K562 (cell line): ENCODE data around the gene KRT38. TPM values are rescaled to one million over a fixed set of nuclear protein-coding genes. Genes with fewer than 3 reads are reported as not detected.

Source experiments
- ATAC-seq: fragments of 200-7000 bp; cut with Tn5 transposase; 3 replicates; pipeline ENCODE4 v1.9.1; 2020; ENCODE audit warnings: moderate library complexity
- BruUV-seq: library from RNA; stranded (reverse); fragments of 400-500 nt; replicated peaks from 2 replicates; lab custom pipeline; 2021; lab: Mats Ljungman, UMichigan
- CTCF ChIA-PET: fragments of 300-600 bp; formaldehyde crosslinking; extraction: SDS; loops from one replicate; lab custom pipeline; 2021; ENCODE audit warnings: low intra/inter-chr PET ratio; lab: Yijun Ruan, JAX
- POLR2A ChIA-PET: fragments of 300-600, 350-650 bp; sonication (Branson Sonifier 250); formaldehyde crosslinking; extraction: SDS; loops from one replicate; lab custom pipeline; 2021; ENCODE audit warnings: antibody characterized with exemption, inconsistent platforms; lab: Yijun Ruan, JAX
- DNase-seq, 4 experiments: peaks; one replicate each; pipeline versions ENCODE4 v3.0.0 to v3.0.0-alpha.2; 2011 to 2018; ENCODE audit warnings: low spot score in 3 of 4, mixed read lengths in 3 of 4; ENCODE audit errors: extremely low read depth in 1 of 4
- FAIRE-seq: peaks from 2 replicates; lab custom pipeline; 2011; peaks lifted over from hg19 to GRCh38; lab: Jason Lieb, UNC
- H2AFZ ChIP-seq: 2 replicates; pipeline ENCODE4 v1.6.0; 2011; ENCODE audit warnings: low read depth, low read length, control low read depth, inconsistent platforms
- H3K27ac ChIP-seq: fragments of 200-600 bp; 3 replicates; pipeline ENCODE4 v1.8.0; 2011; ENCODE audit warnings: low read depth, mild to moderate bottlenecking, control low read depth, inconsistent platforms, low read length, moderate library complexity, mixed read lengths; ENCODE audit errors: extremely low read depth
- H3K27me3 ChIP-seq, 2 experiments: fragments of 300-600 bp in 1 of 2; 2 replicates in 1 of 2; 3 replicates in 1 of 2; pipeline versions ENCODE4 v1.6.0 to v1.8.0; 2011; ENCODE audit warnings: inconsistent platforms in 2 of 2, low read length in 2 of 2, mild to moderate bottlenecking in 1 of 2, mixed read lengths in 1 of 2, moderate library complexity in 1 of 2; ENCODE audit not compliant: control insufficient read depth in 2 of 2, insufficient read depth in 2 of 2
- H3K36me3 ChIP-seq: fragments of 300-600 bp; 3 replicates; pipeline ENCODE4 v1.8.0; 2011; ENCODE audit warnings: mild to moderate bottlenecking, low read length, inconsistent platforms; ENCODE audit not compliant: control insufficient read depth, insufficient read depth
- H3K4me1 ChIP-seq, 2 experiments: fragments of 200-600 bp in 1 of 2; replicated peaks in 1 of 2; 2 replicates in 1 of 2; 3 replicates in 1 of 2; pipeline versions ENCODE4 v1.5.1 to v1.8.0; 2011; ENCODE audit warnings: inconsistent platforms in 2 of 2, low read length in 2 of 2, mild to moderate bottlenecking in 1 of 2, mixed read lengths in 1 of 2, moderate library complexity in 1 of 2; ENCODE audit not compliant: control insufficient read depth in 2 of 2, insufficient read depth in 2 of 2
- H3K4me2 ChIP-seq: 2 replicates; pipeline ENCODE4 v1.6.1; 2011; ENCODE audit warnings: low read length, control low read depth, inconsistent platforms, mixed read lengths; ENCODE audit not compliant: insufficient read depth
- H3K4me3 ChIP-seq: fragments of 200-600 bp; sonication (generic), shearing (Covaris generic); 2 replicates; pipeline ENCODE4 v1.5.1; 2016; ENCODE audit warnings: control low read depth, inconsistent platforms
- H3K79me2 ChIP-seq: fragments of 200-600 bp; 3 replicates; pipeline ENCODE4 v1.8.0; 2011; ENCODE audit warnings: low read length, inconsistent platforms; ENCODE audit not compliant: control insufficient read depth, insufficient read depth
- H3K9ac ChIP-seq, 2 experiments: 2 replicates each; pipeline versions ENCODE4 v1.6.0 to v1.6.1; 2011; ENCODE audit warnings: low read depth in 2 of 2, low read length in 2 of 2, control low read depth in 1 of 2, inconsistent platforms in 1 of 2, mild to moderate bottlenecking in 1 of 2, mixed read lengths in 1 of 2; ENCODE audit not compliant: insufficient read depth in 1 of 2
- H3K9me1 ChIP-seq: one replicate; pipeline ENCODE4 v1.6.0; 2011; ENCODE audit warnings: inconsistent platforms, mild to moderate bottlenecking, low read length, moderate library complexity; ENCODE audit not compliant: control insufficient read depth, insufficient read depth
- H3K9me3 ChIP-seq: replicated peaks from 2 replicates; pipeline ENCODE4 v1.5.1; 2011; ENCODE audit warnings: low read depth, low read length, inconsistent platforms; ENCODE audit not compliant: control insufficient read depth, insufficient read depth
- H4K20me1 ChIP-seq: replicated peaks from 2 replicates; pipeline ENCODE4 v1.6.1; 2011; ENCODE audit warnings: low read length, inconsistent platforms, mixed read lengths; ENCODE audit not compliant: control insufficient read depth, insufficient read depth
- ZNF398 ChIP-seq: fragments of 250-450 bp; sonication (Bioruptor Pico); IDR thresholded peaks from 2 replicates; pipeline ENCODE4 v1.8.0; 2021; ENCODE audit warnings: moderate library complexity, mild to moderate bottlenecking, inconsistent platforms
- WGBS: fragments of 100-300 bp; shearing (Covaris generic); methylation state at CpG from one replicate; pipeline ENCODE4 v1.1.6; 2016; ENCODE audit warnings: low coverage, mixed read lengths; ENCODE audit not compliant: insufficient coverage; ENCODE audit errors: missing lambda C conversion rate; 5-methylcytosine and 5-hydroxymethylcytosine counted together
- in situ Hi-C: fragments of 300-500 bp; cut with MboI; formaldehyde crosslinking; loops from 4 replicates; pipeline ENCODE4 v1.15.0; 2018; ENCODE audit warnings: inconsistent platforms, mixed read lengths
- intact Hi-C: fragments of 100-400 bp; cut with micrococcal nuclease; formaldehyde crosslinking; loops from 2 replicates; pipeline ENCODE4 v1.14.2; 2022
- polyA plus RNA-seq, 8 experiments: library from polyadenylated mRNA; depleted of rRNA in 4 of 8; stranded (reverse) in 5 of 8; unstranded in 3 of 8; fragments of >200 nt; fragmentation: Nextera tagmentation in 2 of 8; fragmentation: Illumina TruSeq in 1 of 8; extraction: Ambion mirVana in 2 of 8; extraction: Trizol in 1 of 8; gene quantifications; 2 replicates each; pipeline versions ENCODE4 v1.2.1 to v1.2.3, GENCODE V29; 2011 to 2014; ENCODE audit warnings: inconsistent platforms in 1 of 8, missing spikeins in 1 of 8
- total RNA-seq, 7 experiments: library from RNA; depleted of rRNA in 6 of 7; stranded (reverse); fragments of >200 nt in 6 of 7; fragmentation: Illumina TruSeq in 2 of 7; extraction: Trizol in 2 of 7; gene quantifications; 2 replicates each; pipeline versions ENCODE4 v1.2.1 to v1.2.3, GENCODE V29; 2011 to 2021; ENCODE audit warnings: low replicate concordance in 1 of 7
- TF ChIP-seq, protein P1 (sequence below): sonication (generic); formaldehyde crosslinking; IDR thresholded peaks from 2 replicates; pipeline ENCODE4 v1.8.1; 2022; ENCODE audit warnings: missing genetic modification reagents

The KRT38 gene
- total and polyA plus RNA-seq, 9 of the 15 experiments (the other 6 are each of a cell fraction or from before 2014, with no cell fraction given), result not detected

DNA sequence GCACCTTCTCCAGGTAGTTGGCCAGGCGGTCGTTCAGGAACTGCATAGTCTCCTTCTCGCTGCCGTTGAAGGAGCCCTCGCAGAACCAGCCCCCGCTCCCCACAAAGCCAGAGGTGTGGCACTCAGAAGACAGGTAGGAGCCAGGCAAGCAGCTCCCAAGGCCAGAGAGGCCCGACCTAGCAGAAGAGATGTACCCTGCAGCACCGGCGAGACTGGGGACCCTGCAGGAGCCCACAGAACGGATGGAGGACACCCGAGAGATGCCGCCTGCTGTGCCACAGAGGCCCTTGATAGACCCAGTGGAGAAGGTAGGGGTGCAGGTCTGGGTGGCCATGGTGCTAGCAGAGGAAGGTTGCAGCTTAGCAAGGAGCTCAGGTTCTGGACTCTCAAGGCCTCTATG is 48.7 kb upstream of the KRT38 start, which contains the start of gene KRT36:
KRT36 (minus strand) TSS at position 380 of the 400 bp plus-strand sequence; CDS start at position 334, 46 bp downstream.
- in situ Hi-C loops, result loop anchor here (5.0 kb wide), 1 partner anchor 58 kb away; no protein-coding TSS in a partner anchor
- POLR2A ChIA-PET, result interaction anchor here (1.0 to 2.6 kb wide), 3 partner anchors 8 to 60 kb away, joined by 5 to 9 read pairs (median 6); no protein-coding TSS in a partner anchor
- no peak for ATAC-seq
- CTCF ChIA-PET, result no interaction called here
- Histone ChIP-seq H3K4me3 (no peak within 1 kb of the TSS), H3K27ac (no peak within 1 kb of the TSS)
- TF ChIP-seq ZNF398 (CRISPR knock-in tag), result no peak
- TF ChIP-seq, protein P1, sequence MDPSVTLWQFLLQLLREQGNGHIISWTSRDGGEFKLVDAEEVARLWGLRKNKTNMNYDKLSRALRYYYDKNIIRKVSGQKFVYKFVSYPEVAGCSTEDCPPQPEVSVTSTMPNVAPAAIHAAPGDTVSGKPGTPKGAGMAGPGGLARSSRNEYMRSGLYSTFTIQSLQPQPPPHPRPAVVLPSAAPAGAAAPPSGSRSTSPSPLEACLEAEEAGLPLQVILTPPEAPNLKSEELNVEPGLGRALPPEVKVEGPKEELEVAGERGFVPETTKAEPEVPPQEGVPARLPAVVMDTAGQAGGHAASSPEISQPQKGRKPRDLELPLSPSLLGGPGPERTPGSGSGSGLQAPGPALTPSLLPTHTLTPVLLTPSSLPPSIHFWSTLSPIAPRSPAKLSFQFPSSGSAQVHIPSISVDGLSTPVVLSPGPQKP (CRISPR knock-in tag), result no peak
- TF ChIP-seq, all 486 proteins: peak for 0
- H3K9ac ChIP-seq, result no peak within 1 kb of the TSS; a peak in 1 of 4 replicates
- H3K9me3 ChIP-seq, result no peaks in the 10 kb centered on the region
- peaks cover 2% of the 10 kb centered on the region for H4K20me1 ChIP-seq
- no peak for FAIRE-seq
- no TSS peak for BruUV-seq
- H3K4me2 ChIP-seq, result no peak within 1 kb of the TSS
- 19% methylated on average over 12 of the region's 12 CpGs for WGBS
- no peak within 1 kb of the TSS for H2AFZ ChIP-seq
- H3K27me3 ChIP-seq, result peaks cover 4 to 20% of the 10 kb centered on the region in 2 experiments; a peak in 2 of 5 replicates
- H3K36me3 ChIP-seq, result no peaks in the 10 kb centered on the region
- peaks cover under 1 to 14% of the 10 kb centered on the region in 2 experiments; a peak in 4 of 5 replicates for H3K4me1 ChIP-seq
- no peaks in the 10 kb centered on the region for H3K79me2 ChIP-seq
- intact Hi-C loops, result loop anchor here (10.0 kb wide), 1 partner anchor 175 kb away; no protein-coding TSS in a partner anchor
- no peaks in the 10 kb centered on the region for H3K9me1 ChIP-seq
- no peak for DNase-seq
